GM10266 (cell line): ENCODE results near the gene VEZT.

ENCODE experiments used
- DNase-seq: peaks from one replicate; pipeline ENCODE4 v3.0.0; 2012; ENCODE audit errors: extremely low spot score
- CTCF ChIP-seq: IDR thresholded peaks from 2 replicates; pipeline ENCODE4 v1.5.1; 2012; ENCODE audit warnings: mild to moderate bottlenecking, low read depth; ENCODE audit not compliant: control insufficient read depth, insufficient read depth; ENCODE audit errors: missing control alignments

Gene VEZT

GRCh38 chr12:95217377-95218149 is at the start of gene VEZT, which contains the start of gene FGD6:
TSS of gene VEZT (plus strand) at chr12:95217807. CDS start at chr12:95217851, 44 bp downstream.
TSS of gene FGD6 (minus strand) at chr12:95217467. CDS start at chr12:95217240, 227 bp downstream.
- DNase-seq: peak; percentile 93
- peak; percentile 59 for TF ChIP-seq CTCF

- DNase-seq: no peak
- no peak for TF ChIP-seq CTCF
Measured at GRCh38 chr12:95168746-95169145, 48.9 kb upstream of the VEZT start.

- TF ChIP-seq CTCF: no peak
Measured at GRCh38 chr12:95169368-95169767, 48.2 kb upstream of the VEZT start.

GRCh38 chr12:95173392-95174251 is 44.0 kb upstream of the VEZT start:
- no peak for TF ChIP-seq CTCF
- DNase-seq: no peak

More at GRCh38 chr12:95169368-95169767, 48.2 kb upstream of the VEZT start:
- DNase-seq: no peak

- no peak for TF ChIP-seq CTCF
- DNase-seq: no peak
Measured at GRCh38 chr12:95177201-95177768, 40.3 kb upstream of the VEZT start.

- DNase-seq: no peak
- no peak for TF ChIP-seq CTCF
Measured at GRCh38 chr12:95178136-95178535, 39.5 kb upstream of the VEZT start.
